Activated T-cell treated with anti-CD3 and anti-CD28 coated beads, Interleukin-2, amount 50 U/mL, for 24 hours (primary cell): ENCODE data around the gene RAB3GAP1.

Source experiments
- DNase-seq: peaks from one replicate; pipeline ENCODE4 v3.0.0-alpha.2; 2020
- H3K27ac Mint-ChIP-seq: 2 replicates; pipeline ENCODE4 v1.8.0; 2020; ENCODE audit warnings: mild to moderate bottlenecking, mixed read lengths
- H3K27me3 Mint-ChIP-seq: 2 replicates; pipeline ENCODE4 v1.8.0; 2020; ENCODE audit warnings: mixed read lengths
- H3K36me3 Mint-ChIP-seq: 2 replicates; pipeline ENCODE4 v1.8.0; 2020; ENCODE audit warnings: low read depth, mixed read lengths
- H3K4me1 Mint-ChIP-seq: 2 replicates; pipeline ENCODE4 v1.8.0; 2020; ENCODE audit warnings: low read depth, mixed read lengths
- H3K4me3 Mint-ChIP-seq: 2 replicates; pipeline ENCODE4 v1.8.0; 2020; ENCODE audit warnings: mild to moderate bottlenecking, moderate library complexity, mixed read lengths
- H3K9me3 Mint-ChIP-seq: 2 replicates; pipeline ENCODE4 v1.8.0; 2020; ENCODE audit warnings: mixed read lengths

RAB3GAP1 gene

DNA sequence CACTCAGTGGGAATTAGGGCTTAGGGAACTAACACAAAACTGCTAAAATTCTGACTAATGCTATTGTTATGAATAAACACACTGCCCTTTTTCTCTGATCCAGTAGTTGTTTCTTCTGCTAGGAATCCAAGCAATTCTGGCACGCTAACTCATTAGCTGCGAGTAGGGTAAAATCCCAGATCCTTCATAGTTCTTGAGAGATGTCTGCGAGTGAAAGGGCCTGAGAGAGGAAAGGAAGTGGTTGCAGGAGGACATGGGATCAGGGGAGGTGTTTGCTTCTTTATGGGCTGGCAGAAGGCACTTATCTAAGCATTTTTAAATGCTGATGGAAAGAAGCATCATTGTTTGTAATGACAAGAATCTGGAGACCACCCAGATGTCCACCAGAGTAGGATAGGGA, 14.3 kb upstream of the RAB3GAP1 start:
- no peaks in the 10 kb centered on the region for H3K27me3 Mint-ChIP-seq
- no peaks in the 10 kb centered on the region for H3K9me3 Mint-ChIP-seq
- no peak for DNase-seq
- no peak overlapping the region for H3K27ac Mint-ChIP-seq
- no peaks in the 10 kb centered on the region for H3K36me3 Mint-ChIP-seq
- no peaks in the 10 kb centered on the region for H3K4me1 Mint-ChIP-seq
- no peak overlapping the region for H3K4me3 Mint-ChIP-seq

DNA sequence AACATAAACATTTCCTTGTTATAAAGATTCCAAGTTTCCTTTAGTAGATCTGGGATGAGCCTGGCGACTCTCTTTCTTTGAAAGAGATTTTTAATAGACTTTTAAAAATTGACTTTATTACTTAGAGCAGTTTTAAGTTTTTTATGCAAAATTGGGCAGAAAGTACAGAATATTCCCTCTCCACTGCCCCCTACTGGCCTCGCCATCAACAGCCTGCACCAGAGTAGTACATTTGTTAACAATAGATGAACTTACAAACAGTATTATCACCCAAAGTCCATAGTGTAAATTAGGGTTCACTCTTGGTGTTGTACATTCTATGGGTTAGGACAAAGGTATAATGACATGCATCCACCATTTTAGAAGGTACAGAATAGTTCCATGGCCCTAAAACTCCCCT, 8.7 kb upstream of the RAB3GAP1 start:
- Mint-ChIP-seq H3K36me3 (no peaks in the 10 kb centered on the region), H3K27ac (no peak overlapping the region), H3K4me1 (no peaks in the 10 kb centered on the region), H3K9me3 (no peaks in the 10 kb centered on the region), H3K4me3 (no peak overlapping the region), H3K27me3 (no peaks in the 10 kb centered on the region)
- DNase-seq = peak; percentile 41

DNA sequence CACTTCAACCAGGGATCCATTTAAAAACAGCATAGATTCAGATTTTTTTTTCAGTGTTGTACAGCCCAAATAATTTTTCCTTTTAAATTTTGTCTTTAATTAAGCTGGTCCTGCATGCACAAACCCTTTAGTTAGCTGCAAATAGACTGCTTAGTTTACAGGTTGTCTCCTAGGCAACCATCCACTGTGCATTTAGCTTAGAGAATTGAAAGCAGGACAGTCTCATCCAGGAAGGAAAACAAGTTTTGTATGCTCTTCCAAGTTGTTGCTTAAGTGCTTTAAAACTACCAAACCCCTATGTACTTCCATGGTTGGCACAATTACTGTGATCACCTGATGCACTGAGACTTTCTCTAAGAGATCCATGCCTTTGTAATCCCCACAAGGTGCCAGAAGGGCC, 4.8 kb upstream of the RAB3GAP1 start, which contains the start of gene MAP3K19:
Gene MAP3K19, minus strand, starts transcription at position 148 of the 400 bp plus-strand sequence. CDS start 22,800 bp downstream, outside the sequence.
- no peak for DNase-seq
- Mint-ChIP-seq H3K4me3 (no peak within 1 kb of the TSS), H3K27ac (no peak within 1 kb of the TSS), H3K27me3 (no peaks in the 10 kb centered on the region), H3K36me3 (peaks cover 2% of the 10 kb centered on the region), H3K4me1 (peaks cover 11% of the 10 kb centered on the region), H3K9me3 (no peaks in the 10 kb centered on the region)

- Mint-ChIP-seq H3K27ac (no peak overlapping the region), H3K4me3 (no peak overlapping the region), H3K36me3 (peaks cover 6% of the 10 kb centered on the region), H3K27me3 (no peaks in the 10 kb centered on the region), H3K9me3 (no peaks in the 10 kb centered on the region), H3K4me1 (peaks cover 15% of the 10 kb centered on the region)
- no peak for DNase-seq
Measured at GRCh38 chr2:135048122-135048521, 4.0 kb upstream of the RAB3GAP1 start.

DNA sequence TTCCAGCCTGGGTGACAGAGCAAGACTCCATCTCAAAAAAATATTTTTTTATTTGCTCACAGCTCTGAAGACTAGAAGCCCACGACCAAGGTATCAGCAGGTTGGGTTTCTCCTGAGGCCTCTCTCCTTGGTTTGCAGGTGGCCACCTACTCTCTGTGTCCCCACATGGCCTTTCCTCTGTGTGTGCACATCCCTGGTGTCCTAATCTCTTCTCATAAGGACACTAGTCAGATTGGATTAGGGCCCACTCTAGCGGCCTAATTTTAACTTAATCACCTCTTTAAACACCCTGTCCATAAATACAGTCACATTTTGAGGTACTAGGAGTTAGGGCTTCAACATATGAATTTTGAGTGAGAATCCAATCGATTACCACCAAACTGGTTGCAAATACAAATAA, 2.0 kb upstream of the RAB3GAP1 start:
- Mint-ChIP-seq H3K4me3 (no peak overlapping the region), H3K27ac (no peak overlapping the region), H3K36me3 (peaks cover 20% of the 10 kb centered on the region), H3K9me3 (no peaks in the 10 kb centered on the region), H3K4me1 (peaks cover 34% of the 10 kb centered on the region), H3K27me3 (no peaks in the 10 kb centered on the region)
- no peak for DNase-seq

GRCh38 chr2:135050684-135051083, 1.4 kb upstream of the RAB3GAP1 start:
- Mint-ChIP-seq H3K4me1 (peaks cover 37% of the 10 kb centered on the region), H3K4me3 (peak overlapping the region; percentile 50), H3K9me3 (no peaks in the 10 kb centered on the region), H3K36me3 (peaks cover 23% of the 10 kb centered on the region), H3K27ac (peak overlapping the region; percentile 76), H3K27me3 (no peaks in the 10 kb centered on the region)
- no peak for DNase-seq

DNA sequence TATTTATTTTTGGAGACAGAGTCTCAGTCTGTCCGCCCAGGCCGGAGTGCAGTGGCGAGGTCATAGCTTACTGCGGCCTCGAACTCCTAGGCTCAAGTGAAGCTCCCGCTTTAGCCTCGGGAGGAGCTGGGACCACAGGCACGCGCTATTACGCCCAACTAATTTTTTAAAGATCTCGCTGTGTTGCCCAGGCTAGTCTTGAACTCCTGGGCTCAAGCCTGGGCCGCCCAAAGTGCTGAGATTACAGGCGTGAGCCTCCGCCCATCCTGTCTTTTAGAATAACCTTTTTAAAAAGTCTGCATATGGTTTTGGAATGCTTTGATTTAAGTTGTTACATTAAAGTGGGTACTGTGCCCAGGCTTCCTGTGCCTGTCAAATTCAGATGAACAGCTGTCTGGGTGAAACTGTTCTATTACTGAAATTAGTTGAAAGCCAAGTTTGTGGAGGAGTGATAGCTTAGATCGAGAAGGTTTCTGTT, 944 bp downstream of the RAB3GAP1 start:
- Mint-ChIP-seq H3K4me3 (peak overlapping the region; percentile 91), H3K36me3 (peaks cover 38% of the 10 kb centered on the region), H3K4me1 (peaks cover 56% of the 10 kb centered on the region), H3K27me3 (no peaks in the 10 kb centered on the region), H3K27ac (peak overlapping the region; percentile 100), H3K9me3 (no peaks in the 10 kb centered on the region)
- peak; percentile 58 for DNase-seq

- Mint-ChIP-seq H3K27ac (peak overlapping the region; percentile 72), H3K4me3 (peak overlapping the region; percentile 91), H3K36me3 (peaks cover 55% of the 10 kb centered on the region), H3K4me1 (peaks cover 68% of the 10 kb centered on the region), H3K27me3 (no peaks in the 10 kb centered on the region), H3K9me3 (no peaks in the 10 kb centered on the region)
- DNase-seq = no peak
Measured at GRCh38 chr2:135055182-135055786, 3.2 kb downstream of the RAB3GAP1 start.

GRCh38 chr2:135056790-135057189, 4.7 kb downstream of the RAB3GAP1 start:
- H3K4me1 Mint-ChIP-seq = peaks cover 69% of the 10 kb centered on the region
- no peaks in the 10 kb centered on the region for H3K9me3 Mint-ChIP-seq
- no peaks in the 10 kb centered on the region for H3K27me3 Mint-ChIP-seq
- peaks cover 68% of the 10 kb centered on the region for H3K36me3 Mint-ChIP-seq
- peak overlapping the region; percentile 35 for H3K4me3 Mint-ChIP-seq
- peak overlapping the region; percentile 82 for H3K27ac Mint-ChIP-seq
- no peak for DNase-seq

GRCh38 chr2:135059577-135059976, 7.5 kb downstream of the RAB3GAP1 start:
- H3K4me1 Mint-ChIP-seq = peaks cover 74% of the 10 kb centered on the region
- H3K4me3 Mint-ChIP-seq = no peak overlapping the region
- H3K27ac Mint-ChIP-seq = no peak overlapping the region
- peaks cover 79% of the 10 kb centered on the region for H3K36me3 Mint-ChIP-seq
- H3K9me3 Mint-ChIP-seq = peaks cover 6% of the 10 kb centered on the region
- no peaks in the 10 kb centered on the region for H3K27me3 Mint-ChIP-seq
- no peak for DNase-seq

- H3K4me1 Mint-ChIP-seq = peaks cover 70% of the 10 kb centered on the region
- peaks cover 81% of the 10 kb centered on the region for H3K36me3 Mint-ChIP-seq
- no peak for DNase-seq
- H3K27me3 Mint-ChIP-seq = no peaks in the 10 kb centered on the region
- H3K4me3 Mint-ChIP-seq = no peak overlapping the region
- H3K27ac Mint-ChIP-seq = no peak overlapping the region
- peaks cover 6% of the 10 kb centered on the region for H3K9me3 Mint-ChIP-seq
Measured at GRCh38 chr2:135063210-135063609, 11.1 kb downstream of the RAB3GAP1 start.

GRCh38 chr2:135064149-135064548, 12.1 kb downstream of the RAB3GAP1 start:
- no peak overlapping the region for H3K27ac Mint-ChIP-seq
- peaks cover 69% of the 10 kb centered on the region for H3K4me1 Mint-ChIP-seq
- no peak for DNase-seq
- no peaks in the 10 kb centered on the region for H3K27me3 Mint-ChIP-seq
- no peak overlapping the region for H3K4me3 Mint-ChIP-seq
- peaks cover 80% of the 10 kb centered on the region for H3K36me3 Mint-ChIP-seq
- H3K9me3 Mint-ChIP-seq = peaks cover 6% of the 10 kb centered on the region

DNA sequence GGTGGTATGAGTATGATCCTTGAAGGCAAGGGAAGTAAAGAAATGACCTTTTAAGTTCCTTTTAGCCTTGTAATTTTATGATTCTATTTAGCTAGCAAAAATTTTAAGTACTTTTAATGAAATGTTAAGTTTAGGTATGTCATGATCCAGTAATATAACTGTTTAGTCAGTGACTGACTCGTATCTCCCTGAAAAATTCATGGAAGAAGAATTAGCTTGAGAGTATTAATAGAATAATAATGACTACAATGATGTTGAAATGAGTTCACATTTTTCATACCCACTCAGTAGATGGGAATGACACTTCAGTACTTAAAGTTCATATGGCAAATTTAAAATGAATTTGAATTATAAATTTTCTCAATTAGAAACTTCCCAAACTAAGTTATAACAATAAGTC, 14.6 kb downstream of the RAB3GAP1 start:
- H3K27me3 Mint-ChIP-seq = no peaks in the 10 kb centered on the region
- no peak for DNase-seq
- peaks cover 66% of the 10 kb centered on the region for H3K4me1 Mint-ChIP-seq

GRCh38 chr2:135072125-135072997, 20.3 kb downstream of the RAB3GAP1 start:
- DNase-seq = no peak
- Mint-ChIP-seq H3K9me3 (peaks cover 22% of the 10 kb centered on the region), H3K27me3 (no peaks in the 10 kb centered on the region), H3K27ac (no peak overlapping the region), H3K4me1 (peaks cover 47% of the 10 kb centered on the region), H3K4me3 (no peak overlapping the region), H3K36me3 (peaks cover 75% of the 10 kb centered on the region)

More for the DNA sequence above, 14.6 kb downstream of the RAB3GAP1 start:
- Mint-ChIP-seq H3K27ac (no peak overlapping the region), H3K36me3 (peaks cover 79% of the 10 kb centered on the region), H3K9me3 (peaks cover 14% of the 10 kb centered on the region), H3K4me3 (no peak overlapping the region)

- H3K4me3 Mint-ChIP-seq = no peak overlapping the region
- no peak for DNase-seq
- peaks cover 22% of the 10 kb centered on the region for H3K9me3 Mint-ChIP-seq
- no peak overlapping the region for H3K27ac Mint-ChIP-seq
- peaks cover 79% of the 10 kb centered on the region for H3K36me3 Mint-ChIP-seq
- H3K4me1 Mint-ChIP-seq = peaks cover 38% of the 10 kb centered on the region
- no peaks in the 10 kb centered on the region for H3K27me3 Mint-ChIP-seq
Measured at GRCh38 chr2:135074216-135074615, 22.1 kb downstream of the RAB3GAP1 start.
